ENCODE data around the gene AP2A2.
A peak's percentile ranks its signal among the peaks of the same experiment; 100 is the strongest.

The AP2A2 gene

DNA sequence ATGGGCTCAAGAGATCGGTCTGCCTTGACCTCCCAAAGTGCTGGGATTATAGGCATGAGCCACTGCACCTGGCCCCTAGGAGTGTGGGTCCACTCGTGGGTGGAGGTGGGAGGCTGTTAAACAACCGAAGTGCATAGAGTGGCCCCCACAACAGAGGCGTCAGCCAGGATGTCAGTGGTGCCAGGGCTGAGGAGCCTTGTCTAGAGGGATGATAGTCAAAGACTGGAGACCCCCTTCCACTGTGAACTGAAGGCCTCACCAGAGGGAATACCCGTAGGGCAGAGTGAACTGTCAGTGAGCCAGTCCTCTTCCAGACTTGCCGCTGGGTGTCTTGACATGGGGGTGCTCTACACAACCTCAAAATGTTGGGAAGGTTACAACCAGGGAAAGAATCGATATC, 38.2 kb downstream of the AP2A2 start:
- peaks cover 3 to 28% (median 19%) of the 10 kb centered on the region in 4 experiments for H3K36me3 ChIP-seq (ENCODE audit: control insufficient read depth in 4 of 4, insufficient read depth in 4 of 4, low read length in 3 of 4)
- no peaks in the 10 kb centered on the region for H3K9me3 ChIP-seq (ENCODE audit: control extremely low read depth in 1 of 5, control insufficient read depth in 4 of 5, insufficient read depth in 2 of 5, low read depth in 1 of 5, low read length in 4 of 5)
- H3K27ac ChIP-seq (ENCODE audit: insufficient read depth in 1 of 2, low read depth in 1 of 2, low read length in 2 of 2, poor library complexity in 1 of 2, severe bottlenecking in 2 of 2), result no peak overlapping the region
- POLR2A ChIA-PET, result no interaction called here
- DNase-seq, result peak in 1 of 3 donors; percentile 27
- CTCF ChIA-PET, result interaction anchor here (0.8 kb wide), 1 partner anchor 39 kb away, joined by 3 read pairs; no protein-coding TSS in a partner anchor
- no peak overlapping the region for H3K4me3 ChIP-seq (ENCODE audit: control insufficient read depth in 1 of 7, extremely low read depth in 1 of 7, insufficient read depth in 4 of 7, low read depth in 2 of 7, low read length in 6 of 7)
- 97% methylated on average over 4 of the region's 7 CpGs for WGBS (ENCODE audit: insufficient coverage)
- peaks cover 0 to 11% (median 3%) of the 10 kb centered on the region in 4 experiments for H3K4me1 ChIP-seq (ENCODE audit: control extremely low read depth in 1 of 4, control insufficient read depth in 4 of 4, insufficient read depth in 4 of 4, low read length in 3 of 4)
- no peaks in the 10 kb centered on the region for H3K27me3 ChIP-seq (replicated peaks in 2 of 5; ENCODE audit: control insufficient read depth in 4 of 5, insufficient read depth in 5 of 5, low read length in 4 of 5)

DNA sequence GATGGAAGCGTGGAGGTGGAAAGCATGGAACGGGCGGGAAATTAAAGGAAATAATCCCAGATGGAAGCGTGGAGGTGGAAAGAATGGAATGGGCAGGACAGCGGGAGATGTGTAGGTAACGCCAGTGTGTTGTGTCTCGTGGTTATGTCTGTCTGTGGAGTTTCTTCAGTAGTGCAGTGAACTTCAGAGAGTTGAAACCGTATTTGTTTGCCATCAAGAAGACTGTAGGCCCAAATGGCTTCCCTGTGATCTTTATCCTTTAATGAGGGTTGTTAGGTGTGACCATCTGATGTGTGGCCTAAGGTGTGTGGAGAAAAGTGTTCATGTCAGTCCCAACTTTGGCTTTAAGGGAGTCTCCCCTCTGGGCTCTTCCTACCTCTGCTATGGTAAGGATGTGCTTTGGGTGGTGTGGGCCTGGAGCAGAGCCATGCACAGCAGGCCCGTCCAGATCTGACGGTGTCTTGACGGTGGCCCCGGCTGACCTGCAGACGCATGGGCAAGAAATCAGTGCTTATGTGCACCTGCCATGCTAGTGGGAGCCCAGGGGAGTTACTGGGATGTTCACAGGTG, 39.6 kb downstream of the AP2A2 start:
- H3K27me3 ChIP-seq (replicated peaks in 2 of 5; ENCODE audit: control insufficient read depth in 4 of 5, insufficient read depth in 5 of 5, low read length in 4 of 5), result no peaks in the 10 kb centered on the region
- H3K36me3 ChIP-seq (ENCODE audit: control insufficient read depth in 4 of 4, insufficient read depth in 4 of 4, low read length in 3 of 4), result peaks cover 3 to 22% (median 10%) of the 10 kb centered on the region in 4 experiments
- H3K27ac ChIP-seq (ENCODE audit: insufficient read depth in 1 of 2, low read depth in 1 of 2, low read length in 2 of 2, poor library complexity in 1 of 2, severe bottlenecking in 2 of 2), result no peak overlapping the region
- peaks cover 0 to 25% (median 13%) of the 10 kb centered on the region in 4 experiments for H3K4me1 ChIP-seq (ENCODE audit: control extremely low read depth in 1 of 4, control insufficient read depth in 4 of 4, insufficient read depth in 4 of 4, low read length in 3 of 4)
- no peaks in the 10 kb centered on the region for H3K9me3 ChIP-seq (ENCODE audit: control extremely low read depth in 1 of 5, control insufficient read depth in 4 of 5, insufficient read depth in 2 of 5, low read depth in 1 of 5, low read length in 4 of 5)
- POLR2A ChIA-PET, result no interaction called here
- CTCF ChIA-PET, result no interaction called here
- no peak overlapping the region for H3K4me3 ChIP-seq (ENCODE audit: control insufficient read depth in 1 of 7, extremely low read depth in 1 of 7, insufficient read depth in 4 of 7, low read depth in 2 of 7, low read length in 6 of 7)
- peak in 2 of 3 donors; percentile 51 to 88 for DNase-seq
- 98% methylated on average over 9 of the region's 13 CpGs for WGBS (ENCODE audit: insufficient coverage)

DNA sequence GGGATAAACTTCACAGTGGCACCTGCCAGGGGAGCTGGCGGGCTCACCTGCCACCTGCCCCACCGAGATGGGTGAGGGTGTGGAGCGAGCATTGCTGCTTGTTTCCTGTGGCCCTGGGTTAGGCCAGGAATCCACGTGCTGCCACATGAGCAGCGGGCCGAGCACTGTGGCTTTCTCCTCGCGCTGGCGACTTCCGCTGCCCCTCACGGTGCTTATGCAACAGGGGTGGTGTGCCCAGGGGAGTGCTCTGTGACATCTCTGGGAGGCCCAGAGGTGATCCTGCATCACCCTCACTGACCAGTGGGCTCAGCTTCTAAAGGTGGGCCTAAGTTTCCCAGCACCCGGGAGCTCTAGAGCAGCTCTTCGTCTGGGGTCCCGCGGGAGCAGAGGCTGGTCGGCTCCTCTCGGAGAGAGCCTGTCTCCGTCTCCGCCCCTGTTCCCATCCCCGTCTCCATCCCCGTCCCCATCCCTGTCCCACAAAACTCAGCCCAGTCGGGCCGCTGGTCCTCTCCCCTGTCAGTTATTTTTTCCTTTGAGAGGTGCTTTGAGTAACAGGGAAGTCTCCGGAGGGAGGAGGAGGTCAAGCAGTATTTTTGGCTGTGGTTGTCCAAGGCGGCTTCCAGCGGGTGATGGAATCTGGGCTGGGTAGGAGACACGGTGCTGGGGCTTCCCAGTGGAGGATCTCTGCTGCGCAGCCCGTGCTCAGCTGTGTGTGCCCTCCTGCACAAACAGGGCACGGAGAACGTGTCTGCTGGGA, 42.5 kb downstream of the AP2A2 start:
- H3K9me3 ChIP-seq (ENCODE audit: control extremely low read depth in 1 of 5, control insufficient read depth in 4 of 5, insufficient read depth in 2 of 5, low read depth in 1 of 5, low read length in 4 of 5), result no peaks in the 10 kb centered on the region
- 89% methylated on average over 21 of the region's 31 CpGs for WGBS (ENCODE audit: insufficient coverage)
- peaks cover 0 to 45% (median 27%) of the 10 kb centered on the region in 4 experiments for H3K4me1 ChIP-seq (ENCODE audit: control extremely low read depth in 1 of 4, control insufficient read depth in 4 of 4, insufficient read depth in 4 of 4, low read length in 3 of 4)
- no peaks in the 10 kb centered on the region for H3K27me3 ChIP-seq (replicated peaks in 2 of 5; ENCODE audit: control insufficient read depth in 4 of 5, insufficient read depth in 5 of 5, low read length in 4 of 5)
- ChIA-PET CTCF (interaction anchor here (1.0 kb wide), 1 partner anchor 10 kb away, joined by 3 read pairs; no protein-coding TSS in a partner anchor), POLR2A (no interaction called here)
- H3K27ac ChIP-seq (ENCODE audit: insufficient read depth in 1 of 2, low read depth in 1 of 2, low read length in 2 of 2, poor library complexity in 1 of 2, severe bottlenecking in 2 of 2), result no peak overlapping the region
- H3K4me3 ChIP-seq (ENCODE audit: control insufficient read depth in 1 of 7, extremely low read depth in 1 of 7, insufficient read depth in 4 of 7, low read depth in 2 of 7, low read length in 6 of 7), result no peak overlapping the region
- no peak for DNase-seq
- H3K36me3 ChIP-seq (ENCODE audit: control insufficient read depth in 4 of 4, insufficient read depth in 4 of 4, low read length in 3 of 4), result peaks cover 3 to 35% (median 15%) of the 10 kb centered on the region in 4 experiments

DNA sequence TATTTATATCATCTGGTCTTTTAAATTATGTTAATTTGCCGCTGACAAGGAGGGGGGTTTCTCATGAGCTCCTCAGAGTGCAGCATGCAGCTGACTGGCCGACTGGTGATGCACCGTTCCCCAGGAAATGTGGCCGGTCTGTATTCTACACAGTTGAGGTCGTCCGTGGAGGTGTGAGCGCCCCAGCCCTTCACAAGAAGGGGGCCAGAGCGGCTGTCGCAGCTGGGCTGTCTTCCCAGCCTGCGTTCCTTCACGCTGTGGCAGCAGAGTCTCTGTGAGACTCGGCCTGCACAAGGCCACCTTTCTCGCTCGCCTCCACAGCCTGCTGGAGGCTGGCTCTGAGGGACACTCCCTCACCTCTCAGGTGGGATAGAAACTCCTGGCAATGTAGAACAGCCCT, 43.2 kb downstream of the AP2A2 start:
- ChIA-PET CTCF (interaction anchor here (1.0 kb wide), 1 partner anchor 9 kb away, joined by 3 read pairs; no protein-coding TSS in a partner anchor), POLR2A (no interaction called here)
- WGBS (ENCODE audit: insufficient coverage), result 99% methylated on average over 10 of the region's 14 CpGs
- Histone ChIP-seq H3K27ac (ENCODE audit: insufficient read depth in 1 of 2, low read depth in 1 of 2, low read length in 2 of 2, poor library complexity in 1 of 2, severe bottlenecking in 2 of 2) (no peak overlapping the region), H3K4me1 (ENCODE audit: control extremely low read depth in 1 of 4, control insufficient read depth in 4 of 4, insufficient read depth in 4 of 4, low read length in 3 of 4) (peaks cover 0 to 45% (median 27%) of the 10 kb centered on the region in 4 experiments), H3K36me3 (ENCODE audit: control insufficient read depth in 4 of 4, insufficient read depth in 4 of 4, low read length in 3 of 4) (peaks cover 4 to 41% (median 17%) of the 10 kb centered on the region in 4 experiments), H3K27me3 (replicated peaks in 2 of 5; ENCODE audit: control insufficient read depth in 4 of 5, insufficient read depth in 5 of 5, low read length in 4 of 5) (no peaks in the 10 kb centered on the region), H3K9me3 (ENCODE audit: control extremely low read depth in 1 of 5, control insufficient read depth in 4 of 5, insufficient read depth in 2 of 5, low read depth in 1 of 5, low read length in 4 of 5) (no peaks in the 10 kb centered on the region), H3K4me3 (ENCODE audit: control insufficient read depth in 1 of 7, extremely low read depth in 1 of 7, insufficient read depth in 4 of 7, low read depth in 2 of 7, low read length in 6 of 7) (no peak overlapping the region)
- no peak for DNase-seq

DNA sequence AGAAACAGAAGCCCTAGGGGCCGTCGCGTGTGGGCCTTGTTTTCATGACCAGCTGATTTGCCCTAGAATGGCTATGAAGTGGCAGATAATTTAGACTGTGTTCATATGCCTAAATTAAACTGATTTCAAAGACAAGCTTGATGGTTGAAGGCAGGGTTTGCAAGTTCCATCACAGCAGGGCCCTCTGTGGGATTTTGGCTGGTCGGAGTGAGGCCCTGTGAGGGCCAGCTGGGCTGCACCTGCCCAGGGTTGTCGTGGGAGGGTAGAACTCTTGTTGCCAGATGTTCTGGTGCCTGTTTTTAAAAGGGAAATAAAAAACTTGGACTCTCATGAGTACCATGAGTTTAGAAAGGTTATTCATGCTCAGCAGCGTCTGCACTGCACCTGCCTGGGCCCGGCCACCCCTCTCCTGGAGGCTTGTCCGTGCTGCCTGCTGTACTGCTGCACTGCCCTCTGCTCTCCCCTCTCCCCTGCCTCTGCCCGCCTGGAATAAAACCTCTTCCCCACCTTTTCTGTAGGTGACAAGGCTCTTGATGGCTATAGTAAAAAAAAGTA, 44.1 kb downstream of the AP2A2 start:
- WGBS (ENCODE audit: insufficient coverage), result 77% methylated on average over 7 of the region's 9 CpGs
- H3K27me3 ChIP-seq (replicated peaks in 2 of 5; ENCODE audit: control insufficient read depth in 4 of 5, insufficient read depth in 5 of 5, low read length in 4 of 5), result no peaks in the 10 kb centered on the region
- H3K27ac ChIP-seq (ENCODE audit: insufficient read depth in 1 of 2, low read depth in 1 of 2, low read length in 2 of 2, poor library complexity in 1 of 2, severe bottlenecking in 2 of 2), result no peak overlapping the region
- H3K4me3 ChIP-seq (ENCODE audit: control insufficient read depth in 1 of 7, extremely low read depth in 1 of 7, insufficient read depth in 4 of 7, low read depth in 2 of 7, low read length in 6 of 7), result no peak overlapping the region
- H3K4me1 ChIP-seq (ENCODE audit: control extremely low read depth in 1 of 4, control insufficient read depth in 4 of 4, insufficient read depth in 4 of 4, low read length in 3 of 4), result peaks cover 0 to 45% (median 27%) of the 10 kb centered on the region in 4 experiments
- CTCF ChIA-PET, result no interaction called here
- peaks cover 4 to 40% (median 16%) of the 10 kb centered on the region in 4 experiments for H3K36me3 ChIP-seq (ENCODE audit: control insufficient read depth in 4 of 4, insufficient read depth in 4 of 4, low read length in 3 of 4)
- no peaks in the 10 kb centered on the region for H3K9me3 ChIP-seq (ENCODE audit: control extremely low read depth in 1 of 5, control insufficient read depth in 4 of 5, insufficient read depth in 2 of 5, low read depth in 1 of 5, low read length in 4 of 5)
- POLR2A ChIA-PET, result interaction anchor here (0.6 kb wide), 1 partner anchor 8 kb away, joined by 4 read pairs; no protein-coding TSS in a partner anchor
- DNase-seq, result peak in 1 of 3 donors; percentile 28

DNA sequence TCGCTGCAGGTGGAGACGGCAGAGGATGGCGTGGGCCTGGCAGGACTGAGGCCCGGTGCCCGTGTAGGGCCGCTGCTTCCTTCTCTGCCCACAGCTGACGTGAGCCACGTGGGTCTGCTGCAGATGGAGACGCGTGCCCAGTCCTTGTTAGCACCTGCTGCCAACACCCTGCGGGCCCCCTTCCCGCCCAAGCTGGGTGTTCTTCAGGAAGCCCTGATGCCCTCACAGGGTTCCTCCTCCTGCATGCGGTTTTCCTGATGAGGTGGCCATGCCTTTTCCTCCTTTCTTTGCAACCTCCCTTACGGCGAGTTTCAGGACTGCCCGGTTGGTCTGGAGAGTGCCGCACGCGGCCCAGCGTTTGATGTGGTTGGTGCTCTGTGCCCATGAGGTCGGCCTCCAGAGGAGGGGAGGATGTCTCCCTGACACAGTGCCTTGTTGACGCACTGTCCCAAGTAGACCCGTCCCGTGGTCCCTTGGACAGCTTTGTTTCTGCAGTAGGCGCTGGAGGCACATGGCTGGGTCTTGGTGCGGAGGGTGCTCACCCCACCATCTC, 44.7 kb downstream of the AP2A2 start:
- H3K36me3 ChIP-seq (ENCODE audit: control insufficient read depth in 4 of 4, insufficient read depth in 4 of 4, low read length in 3 of 4), result peaks cover 4 to 44% (median 21%) of the 10 kb centered on the region in 4 experiments
- ChIA-PET CTCF (no interaction called here), POLR2A (interaction anchor here (0.6 to 0.9 kb wide), 2 partner anchors 8 to 15 kb away, joined by 3 to 4 read pairs; no protein-coding TSS in a partner anchor)
- H3K4me3 ChIP-seq (ENCODE audit: control insufficient read depth in 1 of 7, extremely low read depth in 1 of 7, insufficient read depth in 4 of 7, low read depth in 2 of 7, low read length in 6 of 7), result peak overlapping the region in 1 of 7 experiments; percentile 33
- no peaks in the 10 kb centered on the region for H3K27me3 ChIP-seq (replicated peaks in 2 of 5; ENCODE audit: control insufficient read depth in 4 of 5, insufficient read depth in 5 of 5, low read length in 4 of 5)
- WGBS (ENCODE audit: insufficient coverage), result 46% methylated on average over 25 of the region's 26 CpGs
- H3K27ac ChIP-seq (ENCODE audit: insufficient read depth in 1 of 2, low read depth in 1 of 2, low read length in 2 of 2, poor library complexity in 1 of 2, severe bottlenecking in 2 of 2), result no peak overlapping the region
- H3K9me3 ChIP-seq (ENCODE audit: control extremely low read depth in 1 of 5, control insufficient read depth in 4 of 5, insufficient read depth in 2 of 5, low read depth in 1 of 5, low read length in 4 of 5), result no peaks in the 10 kb centered on the region
- peak; percentile 78 to 91 (median 89) for DNase-seq
- peaks cover 0 to 45% (median 27%) of the 10 kb centered on the region in 4 experiments for H3K4me1 ChIP-seq (ENCODE audit: control extremely low read depth in 1 of 4, control insufficient read depth in 4 of 4, insufficient read depth in 4 of 4, low read length in 3 of 4)

All from common myeloid progenitor, CD34-positive (primary cell).